Islet of Langerhans (tissue), 1 donor: ENCODE data around the gene MORN1.

Experiments used
- FAIRE-seq: peaks from one replicate; lab custom pipeline; 2011; peaks lifted over from hg19 to GRCh38; lab: Jason Lieb, UNC

MORN1 gene

GRCh38 chr1:2384941-2385481, 6.3 kb downstream of the MORN1 start:
- no peak for FAIRE-seq

DNA sequence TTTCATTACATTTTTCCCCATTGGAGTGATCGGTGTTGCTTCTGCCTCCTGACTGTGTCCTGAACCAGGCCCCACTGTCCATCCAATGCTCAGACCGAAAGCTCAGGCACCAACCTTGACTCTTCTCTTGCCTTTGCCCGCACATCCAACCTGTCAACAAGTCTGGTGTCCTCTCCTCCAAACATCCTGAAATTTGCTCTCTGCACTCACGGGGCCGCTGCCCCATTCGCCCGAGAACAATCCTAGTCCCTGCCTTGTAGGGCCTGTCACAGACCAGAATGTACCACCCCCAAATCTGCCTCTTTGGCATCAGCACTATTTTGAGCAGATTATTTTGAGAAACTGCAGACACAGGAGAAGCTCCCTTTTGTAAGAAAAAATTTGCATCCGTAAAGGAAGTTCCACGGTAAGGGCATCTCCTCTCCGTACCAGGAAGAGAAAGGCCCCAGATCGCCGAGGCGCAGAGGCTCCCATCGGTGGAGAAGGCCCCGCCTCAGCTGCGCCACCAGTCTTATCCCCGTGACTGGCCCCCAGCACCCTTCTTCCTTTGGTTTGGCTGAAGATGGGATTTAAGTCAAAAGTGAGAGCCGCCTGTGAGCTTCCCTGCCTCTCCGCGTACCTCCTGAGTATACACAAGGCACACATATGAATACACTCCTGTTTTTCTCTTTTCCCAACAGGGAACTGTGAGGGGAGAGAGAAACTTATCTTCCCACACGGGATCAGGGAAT, 7.1 kb downstream of the MORN1 start:
- FAIRE-seq, result no peak

DNA sequence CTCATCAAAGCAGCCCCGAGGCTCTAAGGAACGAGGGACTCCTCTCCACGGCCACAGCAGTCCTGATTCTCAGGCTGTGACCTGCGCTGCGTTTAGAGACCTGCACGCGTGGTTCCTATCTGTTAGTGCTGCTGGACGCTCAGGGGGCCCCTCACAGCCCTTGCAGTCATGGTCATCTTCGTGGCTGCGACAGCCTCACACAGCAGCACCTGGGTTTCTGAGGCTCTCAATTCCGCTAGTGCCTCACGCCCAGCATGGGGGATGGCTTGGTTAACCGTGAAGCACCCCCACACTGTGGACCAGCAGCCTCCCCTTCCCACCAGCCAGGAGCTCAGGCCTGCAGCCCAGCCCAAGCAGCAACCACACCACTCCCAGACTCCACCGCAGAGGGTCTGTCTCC, 7.8 kb downstream of the MORN1 start:
- FAIRE-seq, result no peak

DNA sequence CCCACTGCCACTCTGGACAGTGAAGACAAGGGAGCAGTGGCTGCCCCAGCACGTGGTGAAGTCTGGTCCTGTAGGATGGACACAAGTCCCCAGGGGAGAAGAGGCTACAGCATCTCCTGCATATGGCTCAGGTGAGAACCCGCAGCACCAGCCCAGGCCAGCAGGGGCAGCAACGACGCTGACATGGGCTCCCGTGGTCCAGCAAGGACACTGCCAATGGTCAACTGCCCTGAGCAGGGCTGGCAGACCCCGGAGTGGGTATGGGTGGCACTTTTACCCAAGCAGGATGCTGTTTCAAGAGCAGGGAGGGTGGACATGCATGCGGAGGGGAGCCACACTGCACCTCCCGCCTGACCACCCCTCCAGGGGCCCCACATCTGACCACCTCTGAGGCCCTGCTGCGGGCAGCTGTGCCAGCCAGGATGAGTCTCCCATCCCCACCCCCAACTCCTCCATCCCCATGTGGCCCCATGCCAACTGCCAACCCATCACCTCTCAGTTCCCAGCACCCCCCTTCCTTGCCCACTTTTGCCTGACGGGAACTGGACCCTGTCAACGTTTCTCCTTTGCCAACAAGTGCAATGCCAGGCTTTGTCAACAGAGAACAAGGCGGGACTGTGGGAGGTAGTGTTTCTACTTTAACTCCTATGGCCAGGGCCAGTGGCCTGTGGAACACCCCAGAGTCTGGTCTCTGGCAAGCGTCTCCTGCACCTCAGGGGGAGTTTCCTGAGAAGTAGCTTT, 8.6 kb downstream of the MORN1 start:
- no peak for FAIRE-seq

- FAIRE-seq, result no peak
These were observed 9.4 kb downstream of the MORN1 start for GRCh38 chr1:2381741-2382620.

DNA sequence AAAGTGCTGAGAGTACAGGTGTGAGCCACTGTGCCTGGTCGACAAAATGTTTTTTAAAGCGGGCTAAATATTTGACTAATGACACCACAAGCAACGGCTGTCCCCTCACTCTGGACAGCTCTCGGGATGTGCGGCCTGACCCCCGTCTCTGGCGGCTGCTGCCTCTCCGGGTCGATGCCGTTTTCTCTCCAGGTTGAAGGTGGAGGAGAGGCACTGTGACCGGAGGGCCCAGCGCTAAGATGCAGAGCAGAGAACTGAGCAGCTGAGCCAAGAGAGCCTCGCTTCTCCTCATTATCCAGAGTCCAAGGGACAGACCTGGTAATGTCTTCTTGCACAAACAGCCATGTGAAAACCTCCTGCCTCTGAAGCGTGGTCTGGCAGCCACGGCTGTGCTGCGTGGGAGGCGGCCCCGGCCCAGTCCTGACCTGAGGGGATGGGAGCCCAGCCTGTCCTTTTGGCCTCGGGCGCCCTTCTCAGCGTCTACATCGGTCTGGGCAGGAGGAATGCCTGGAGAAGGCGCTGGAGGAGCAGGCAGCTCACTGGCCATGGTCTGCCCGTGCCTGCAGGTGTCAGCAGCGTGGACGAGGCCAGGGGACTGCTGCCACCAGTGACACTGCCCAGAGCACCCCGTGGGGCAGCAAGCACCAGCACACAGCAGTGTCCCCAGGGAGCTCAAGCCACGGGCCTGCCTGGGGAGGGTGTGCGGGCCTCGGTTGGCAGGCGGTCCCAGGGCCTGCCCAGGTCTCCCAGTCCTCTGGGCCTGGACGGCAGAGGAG, 10.3 kb downstream of the MORN1 start:
- no peak for FAIRE-seq

GRCh38 chr1:2379733-2380404, 11.5 kb downstream of the MORN1 start:
- no peak for FAIRE-seq

DNA sequence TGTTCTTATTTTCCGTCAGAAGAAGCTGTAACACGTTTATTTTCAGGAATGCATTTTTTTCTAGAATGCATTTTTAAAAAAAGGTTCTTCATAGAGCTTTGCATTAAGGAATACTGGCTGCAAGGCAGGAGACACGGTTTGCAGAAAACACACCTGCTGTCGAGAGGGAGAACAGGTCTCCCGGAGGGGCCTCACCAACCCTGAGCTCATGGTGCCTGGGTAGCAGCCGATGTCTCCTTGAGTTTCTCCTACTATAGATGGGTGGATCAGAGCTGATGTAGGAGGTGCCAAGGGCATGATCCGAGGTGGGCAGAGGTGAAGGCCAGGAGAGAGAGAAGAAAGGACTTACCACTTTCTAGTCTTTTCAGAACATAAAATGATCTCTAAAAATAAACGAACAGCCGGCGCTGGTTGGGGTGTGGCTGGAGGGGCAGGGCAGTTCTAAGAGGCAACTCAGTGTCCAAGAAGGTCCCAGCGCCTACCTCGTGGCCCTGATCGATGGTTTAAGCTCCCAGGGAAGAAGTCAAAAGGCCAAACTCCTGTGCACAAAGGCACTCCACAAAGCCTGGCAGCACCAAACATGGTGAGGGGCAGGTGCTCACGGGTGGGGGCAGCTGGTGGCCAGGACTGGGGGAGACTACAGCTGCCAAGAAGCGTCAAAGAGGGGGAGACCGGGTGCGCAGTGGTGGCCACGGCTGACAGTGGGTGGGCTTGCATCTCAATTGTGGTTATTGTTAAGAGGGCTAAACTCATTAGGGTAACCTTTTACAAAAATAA, 12.2 kb downstream of the MORN1 start:
- no peak for FAIRE-seq

DNA sequence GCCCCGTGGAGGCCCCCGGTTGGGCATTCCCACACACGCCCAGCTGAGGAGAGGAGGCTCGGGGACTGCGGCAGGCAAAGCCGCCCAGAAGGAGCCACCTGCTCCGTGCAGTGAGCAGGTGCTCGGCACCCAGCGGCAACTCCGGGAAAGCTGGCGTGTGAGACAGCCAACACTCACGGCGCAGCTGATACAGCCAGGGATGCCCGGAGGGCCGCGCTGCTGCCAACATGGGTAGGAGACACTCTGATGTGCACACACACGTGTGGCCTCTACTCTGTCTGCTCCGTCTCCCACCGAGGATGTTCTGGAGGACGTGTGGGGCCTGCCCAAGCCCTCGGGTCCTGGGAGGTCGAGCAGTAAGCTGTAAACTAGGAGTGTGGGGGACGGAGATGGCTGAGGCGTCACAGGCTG, 12.9 kb downstream of the MORN1 start:
- no peak for FAIRE-seq

DNA sequence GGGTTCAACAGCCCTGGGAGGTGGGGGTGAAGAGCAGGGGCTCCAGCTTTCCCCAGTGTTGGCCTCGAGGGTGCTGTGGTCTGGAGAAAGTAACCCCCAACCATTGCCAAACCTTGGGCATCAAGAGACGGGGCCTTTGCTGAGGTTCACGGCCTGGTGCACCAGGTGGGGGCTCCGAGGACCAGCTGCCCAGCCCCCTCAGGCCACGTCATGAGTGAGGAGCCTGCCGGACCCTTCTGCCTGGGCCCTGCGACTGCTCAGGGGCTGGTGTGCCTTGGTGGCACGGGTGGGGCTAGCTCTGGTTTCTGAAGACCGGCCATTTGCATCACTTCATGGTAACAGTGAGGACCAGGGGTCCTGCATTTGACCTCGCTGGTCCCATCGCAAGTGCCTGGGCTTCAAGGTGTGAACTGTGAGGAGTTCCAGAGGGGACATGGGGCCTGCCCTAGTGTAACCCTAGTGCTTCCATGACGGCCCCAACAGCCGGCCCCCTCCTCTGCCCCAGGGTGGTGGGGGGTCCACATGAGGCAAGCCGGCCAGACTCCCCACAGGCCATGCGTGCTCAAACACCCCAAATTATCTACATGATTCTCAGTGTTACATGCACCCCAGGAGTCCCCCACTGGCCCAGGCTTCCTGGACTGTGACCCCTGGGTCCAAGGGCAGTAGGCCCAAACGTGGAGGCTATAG, 13.5 kb downstream of the MORN1 start:
- no peak for FAIRE-seq

GRCh38 chr1:2376931-2377672, 14.3 kb downstream of the MORN1 start:
- no peak for FAIRE-seq

DNA sequence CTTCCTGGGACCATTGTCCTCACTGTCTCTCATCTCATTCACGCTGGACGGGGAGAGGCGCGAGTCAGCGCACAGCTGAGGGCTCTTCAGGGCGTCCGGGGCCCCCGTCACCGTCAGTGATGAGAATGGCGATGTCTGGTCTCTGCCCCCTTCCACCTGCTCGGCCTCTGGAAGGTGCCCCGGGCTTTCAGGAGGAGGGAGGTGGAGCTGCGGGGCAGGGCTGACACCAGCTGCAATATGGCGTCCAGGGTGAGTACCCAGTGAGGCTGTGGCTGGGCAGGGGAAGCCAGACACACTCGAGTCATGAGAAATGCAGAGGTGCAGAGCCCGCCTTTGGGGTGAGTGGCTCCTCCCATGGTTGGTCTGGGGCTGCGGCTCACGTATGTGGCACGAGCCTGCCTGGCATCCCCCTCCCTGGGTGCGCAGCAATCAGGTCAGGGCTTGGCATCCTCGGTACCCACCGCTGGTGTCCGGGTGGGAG, 15.1 kb downstream of the MORN1 start:
- no peak for FAIRE-seq

DNA sequence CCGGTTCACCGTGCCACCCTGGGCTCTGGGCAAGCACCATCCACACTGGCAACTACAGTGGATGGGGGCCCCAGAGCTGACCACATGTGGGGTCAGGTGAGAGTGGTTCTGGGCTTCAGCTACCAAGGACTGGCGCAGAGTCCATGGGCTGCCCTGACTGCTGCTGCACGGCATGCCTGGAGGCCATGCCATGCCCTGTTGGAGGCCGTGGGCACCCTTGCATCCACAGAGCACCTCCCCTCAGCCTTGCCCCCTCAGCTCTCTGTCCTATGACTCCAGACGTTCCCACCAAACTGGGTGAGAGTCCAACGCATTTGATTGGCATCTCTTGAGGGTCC, 15.5 kb downstream of the MORN1 start:
- FAIRE-seq, result no peak

GRCh38 chr1:2375246-2375922, 16.0 kb downstream of the MORN1 start:
- FAIRE-seq, result no peak

DNA sequence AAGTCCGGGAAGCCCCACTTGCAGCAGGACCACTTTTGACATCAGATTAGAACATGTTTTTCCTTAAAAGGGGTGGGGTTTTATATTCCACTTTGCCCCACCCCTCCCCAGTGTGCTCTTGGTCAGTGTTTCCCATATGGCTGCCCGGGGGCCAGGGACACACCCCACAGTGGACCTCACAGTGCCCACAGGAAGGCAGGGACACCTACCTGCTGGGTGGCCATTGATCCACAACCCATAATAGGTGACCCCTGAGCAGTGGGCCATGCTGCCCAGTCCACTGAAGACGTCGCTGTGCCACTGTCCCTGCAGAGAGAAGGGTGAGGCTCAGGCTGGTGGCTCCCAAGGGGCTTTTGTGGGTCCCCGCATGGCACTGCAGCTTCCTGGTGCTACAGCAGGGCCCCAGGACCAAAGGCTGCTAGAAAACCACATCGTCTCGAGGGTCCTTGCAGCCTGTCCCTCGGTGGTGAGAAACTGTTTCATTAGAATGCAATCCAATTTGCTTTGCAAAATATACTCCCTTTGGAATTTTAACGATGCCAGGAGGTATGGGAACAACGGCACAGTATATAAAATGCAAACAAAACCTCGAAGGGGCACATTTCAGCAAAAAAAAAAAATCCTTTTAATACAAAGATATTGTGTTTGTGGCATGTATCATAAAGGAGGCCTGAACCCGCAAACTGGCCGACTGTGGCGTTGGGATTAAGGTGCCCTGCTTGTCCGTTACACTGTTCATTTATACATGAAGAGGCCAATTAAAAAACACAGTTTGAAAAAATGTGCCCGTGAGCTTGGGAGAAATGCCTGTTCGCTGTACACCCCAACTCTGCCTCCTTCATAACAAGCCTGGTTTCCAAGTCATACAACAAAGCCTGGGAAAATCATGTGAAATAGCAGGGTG, 16.9 kb downstream of the MORN1 start:
- no peak for FAIRE-seq

DNA sequence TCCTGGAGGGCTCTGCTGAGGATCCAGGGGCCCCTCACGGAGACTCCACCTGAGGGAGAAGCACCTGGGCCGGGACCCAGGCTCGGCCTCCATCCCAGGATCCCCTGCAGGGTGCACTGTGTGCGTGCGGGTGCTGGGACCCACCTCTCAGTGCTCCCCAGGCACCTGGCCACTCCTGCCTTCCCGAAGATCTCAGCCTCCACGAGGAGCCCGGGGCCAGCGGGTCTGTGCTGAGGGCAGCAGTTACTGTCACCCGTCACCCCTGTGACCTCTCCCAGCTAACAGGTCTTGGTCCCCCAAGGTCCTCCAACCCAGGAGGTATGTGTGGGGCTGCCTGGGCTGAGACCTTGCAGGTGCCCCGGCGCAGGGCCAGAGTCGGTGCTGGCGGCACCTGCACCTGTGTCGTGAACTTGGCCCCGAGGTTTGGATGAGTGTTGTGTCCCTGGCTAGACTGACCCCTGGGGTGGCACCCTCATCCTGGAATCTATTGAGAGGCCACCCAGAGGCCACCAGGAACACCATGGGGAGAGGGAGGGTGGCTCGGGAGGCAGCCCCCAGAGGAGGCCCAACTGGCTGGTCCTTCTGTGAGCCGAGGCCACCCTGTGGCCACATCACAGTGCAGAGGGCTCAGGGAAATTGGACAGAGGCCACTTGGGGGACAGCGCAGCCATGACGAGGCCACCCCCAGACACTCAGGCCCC, 17.7 kb downstream of the MORN1 start:
- FAIRE-seq, result no peak
